GM12872 (cell line): ENCODE results near the gene IL17RB.

Experiments used
- CTCF ChIP-seq: IDR thresholded peaks from 3 replicates; pipeline ENCODE4 v1.5.1; 2011; ENCODE audit warnings: low read depth, mild to moderate bottlenecking, low read length, moderate library complexity; ENCODE audit not compliant: insufficient read depth

Gene IL17RB, protein sequence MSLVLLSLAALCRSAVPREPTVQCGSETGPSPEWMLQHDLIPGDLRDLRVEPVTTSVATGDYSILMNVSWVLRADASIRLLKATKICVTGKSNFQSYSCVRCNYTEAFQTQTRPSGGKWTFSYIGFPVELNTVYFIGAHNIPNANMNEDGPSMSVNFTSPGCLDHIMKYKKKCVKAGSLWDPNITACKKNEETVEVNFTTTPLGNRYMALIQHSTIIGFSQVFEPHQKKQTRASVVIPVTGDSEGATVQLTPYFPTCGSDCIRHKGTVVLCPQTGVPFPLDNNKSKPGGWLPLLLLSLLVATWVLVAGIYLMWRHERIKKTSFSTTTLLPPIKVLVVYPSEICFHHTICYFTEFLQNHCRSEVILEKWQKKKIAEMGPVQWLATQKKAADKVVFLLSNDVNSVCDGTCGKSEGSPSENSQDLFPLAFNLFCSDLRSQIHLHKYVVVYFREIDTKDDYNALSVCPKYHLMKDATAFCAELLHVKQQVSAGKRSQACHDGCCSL

GRCh38 chr3:53846134-53846850 lies at the start of gene IL17RB, which contains the start of gene CHDH:
TSS of gene IL17RB (plus strand) at chr3:53846568. CDS start at chr3:53846589, 21 bp downstream.
TSS of gene CHDH (minus strand) at chr3:53846419. CDS start at chr3:53824008, 22,411 bp downstream.
- no peak for TF ChIP-seq CTCF

DNA sequence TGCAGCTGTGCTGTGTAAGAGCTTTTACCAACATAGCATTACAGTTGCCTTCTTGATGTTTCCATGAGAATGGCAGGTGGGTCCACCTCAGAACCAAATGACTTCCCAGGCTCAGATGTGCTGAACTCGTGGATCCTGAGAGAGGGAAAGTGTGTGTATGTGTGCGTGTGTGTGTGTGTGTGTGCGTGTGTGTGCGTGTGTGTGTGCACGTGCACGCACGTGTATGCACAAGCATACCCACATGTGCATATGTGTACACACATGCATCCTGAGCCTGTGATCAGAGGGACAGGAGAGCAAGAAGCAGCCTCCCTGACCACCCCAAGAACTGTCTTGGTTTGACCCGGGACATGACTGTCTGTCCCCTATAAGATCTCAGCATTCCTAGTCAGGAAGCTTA lies 48.2 kb upstream of the IL17RB start:
- TF ChIP-seq CTCF, result no peak

DNA sequence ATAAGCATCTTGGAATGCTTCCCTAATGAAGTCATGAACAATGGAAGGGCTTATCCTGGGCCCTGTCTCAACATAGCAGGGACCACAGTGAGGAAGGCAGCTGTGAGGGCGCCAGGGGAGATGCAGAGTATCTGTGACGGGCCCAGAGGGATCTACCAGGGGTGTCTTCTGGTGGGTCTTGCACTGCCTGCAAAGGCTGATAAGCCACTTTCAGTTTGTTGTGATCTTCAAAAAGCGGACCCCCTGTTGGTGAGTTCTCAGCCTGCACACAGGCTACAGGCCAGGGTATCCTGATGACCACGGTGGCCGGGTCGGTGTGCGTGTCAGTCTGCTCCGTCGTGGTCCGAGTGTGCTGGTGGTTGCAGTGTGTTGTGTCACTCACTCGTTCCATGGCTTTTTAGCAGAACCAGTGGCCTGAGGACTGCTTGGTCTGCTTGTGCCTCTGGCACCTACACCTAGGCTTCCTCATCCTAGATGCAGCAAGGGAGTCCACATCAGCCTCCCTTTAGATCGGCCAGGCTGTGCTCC lies 47.0 kb upstream of the IL17RB start:
- no peak for TF ChIP-seq CTCF

DNA sequence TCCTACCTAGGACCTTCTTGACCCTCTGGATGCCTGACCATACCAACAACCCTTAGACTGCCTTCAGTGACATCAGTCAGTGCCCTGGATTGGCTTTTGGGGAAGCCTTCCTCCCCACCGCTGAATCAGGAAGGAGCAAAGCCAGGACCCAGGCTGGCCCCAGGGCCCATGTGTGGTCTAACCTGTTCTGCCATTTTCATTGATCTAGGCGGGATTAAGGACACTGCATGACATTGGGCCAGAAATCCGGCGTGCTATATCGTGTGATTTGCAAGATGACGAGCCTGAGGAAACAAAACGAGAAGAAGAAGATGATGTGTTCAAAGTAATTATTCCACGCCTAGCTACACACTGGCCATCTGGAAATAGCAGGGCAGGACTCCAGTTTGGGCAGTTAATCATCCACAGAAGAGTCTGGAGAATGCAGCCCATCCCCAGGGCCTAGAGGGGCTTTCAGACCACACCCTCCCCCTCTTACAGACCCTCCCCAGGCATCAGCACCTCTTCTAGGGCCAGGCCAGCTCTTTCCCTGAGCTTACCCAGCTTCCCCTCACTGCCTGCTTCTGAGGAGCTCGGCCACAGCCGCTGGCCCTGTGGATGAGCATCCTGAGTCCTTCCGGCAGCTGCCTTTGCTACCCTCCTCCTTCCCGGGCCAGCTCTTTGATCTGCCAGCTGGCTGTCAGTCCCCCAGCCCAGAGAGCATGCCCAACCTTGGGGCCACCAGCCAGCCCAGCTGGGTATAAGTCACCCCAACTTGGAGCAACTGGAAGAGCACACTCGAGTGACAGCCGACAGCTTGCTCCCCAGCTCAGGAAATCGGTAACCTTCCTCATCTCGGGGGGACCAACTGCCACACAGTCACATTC lies 46.1 kb upstream of the IL17RB start:
- TF ChIP-seq CTCF, result no peak

DNA sequence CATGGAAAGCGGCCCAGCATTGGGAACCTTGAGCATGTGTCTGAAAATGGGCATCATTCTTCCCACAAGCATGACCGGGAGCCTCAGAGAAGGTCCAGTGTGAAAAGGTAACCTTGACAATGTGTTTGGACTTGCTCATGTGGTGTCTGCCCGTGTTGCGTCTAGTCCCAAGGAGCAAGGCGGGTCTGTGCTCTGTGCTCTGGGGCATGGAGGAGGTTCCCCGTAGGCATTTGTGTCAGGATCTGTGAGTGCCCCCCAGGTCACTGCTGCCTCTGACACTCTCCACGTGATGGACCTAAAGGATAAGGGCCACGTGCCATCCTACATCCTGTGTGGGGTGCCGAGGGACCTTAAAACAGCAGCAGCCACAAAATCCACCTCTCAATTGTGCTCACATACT lies 45.0 kb upstream of the IL17RB start:
- TF ChIP-seq CTCF, result no peak

GRCh38 chr3:53802256-53802880 lies 44.0 kb upstream of the IL17RB start:
- no peak for TF ChIP-seq CTCF
